A673 (cell line): Measurements from ENCODE around the gene RBSN.

Experiments used
- EZH2 ChIP-seq: fragments of 200-600 bp; sonication (generic); IDR thresholded peaks from 2 replicates; pipeline ENCODE4 v1.6.1; 2017; ENCODE audit warnings: borderline replicate concordance, low read depth, mild to moderate bottlenecking, mixed read lengths, antibody characterized with exemption, low read length; ENCODE audit not compliant: poor library complexity, severe bottlenecking
- TF ChIP-seq, protein P1 (sequence below): fragments of 300-800, 200-600 bp; sonication (generic); conservative IDR thresholded peaks from 2 replicates; pipeline ENCODE4 v1.5.1; 2017; ENCODE audit warnings: low read depth, mild to moderate bottlenecking, antibody characterized with exemption, low read length, moderate library complexity, mixed read lengths

DNA sequence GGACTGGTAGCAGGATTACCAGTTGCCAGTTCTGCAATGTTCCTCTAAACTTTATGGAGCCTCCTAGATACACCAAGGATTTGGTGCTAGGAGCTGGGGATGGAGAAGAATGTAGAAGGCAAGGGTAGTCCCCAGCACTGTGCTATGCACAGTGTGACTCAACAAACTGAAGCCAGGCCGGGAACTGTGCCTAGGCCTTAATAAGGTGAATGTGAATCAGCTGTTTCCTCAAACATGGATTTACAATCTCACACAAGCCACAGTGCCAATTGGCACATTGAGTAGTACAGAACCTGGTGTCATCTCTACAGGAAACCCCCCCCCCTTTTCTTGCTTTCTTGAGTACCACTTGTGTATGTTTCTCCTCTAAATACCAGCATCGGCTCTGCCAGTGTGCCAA lies 66.3 kb downstream of the RBSN start:
- TF ChIP-seq, protein P1, sequence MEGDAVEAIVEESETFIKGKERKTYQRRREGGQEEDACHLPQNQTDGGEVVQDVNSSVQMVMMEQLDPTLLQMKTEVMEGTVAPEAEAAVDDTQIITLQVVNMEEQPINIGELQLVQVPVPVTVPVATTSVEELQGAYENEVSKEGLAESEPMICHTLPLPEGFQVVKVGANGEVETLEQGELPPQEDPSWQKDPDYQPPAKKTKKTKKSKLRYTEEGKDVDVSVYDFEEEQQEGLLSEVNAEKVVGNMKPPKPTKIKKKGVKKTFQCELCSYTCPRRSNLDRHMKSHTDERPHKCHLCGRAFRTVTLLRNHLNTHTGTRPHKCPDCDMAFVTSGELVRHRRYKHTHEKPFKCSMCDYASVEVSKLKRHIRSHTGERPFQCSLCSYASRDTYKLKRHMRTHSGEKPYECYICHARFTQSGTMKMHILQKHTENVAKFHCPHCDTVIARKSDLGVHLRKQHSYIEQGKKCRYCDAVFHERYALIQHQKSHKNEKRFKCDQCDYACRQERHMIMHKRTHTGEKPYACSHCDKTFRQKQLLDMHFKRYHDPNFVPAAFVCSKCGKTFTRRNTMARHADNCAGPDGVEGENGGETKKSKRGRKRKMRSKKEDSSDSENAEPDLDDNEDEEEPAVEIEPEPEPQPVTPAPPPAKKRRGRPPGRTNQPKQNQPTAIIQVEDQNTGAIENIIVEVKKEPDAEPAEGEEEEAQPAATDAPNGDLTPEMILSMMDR = no peak
- TF ChIP-seq EZH2 = no peak
